GM20431 (cell line): Measurements from ENCODE around the gene TNFSF4.

Source experiments
- in situ Hi-C: fragments of 300-500 bp; cut with MseI, MboI; formaldehyde crosslinking; loops from one replicate; pipeline ENCODE4 v1.15.0; 2020; ENCODE audit warnings: low sequenced_read_pairs; ENCODE audit not compliant: unreplicated experiment

TNFSF4 gene

GRCh38 chr1:173212952-173213491, 5.9 kb upstream of the TNFSF4 start:
- in situ Hi-C loops, result no loop called here

GRCh38 chr1:173210716-173211231, 3.6 kb upstream of the TNFSF4 start:
- in situ Hi-C loops, result no loop called here

GRCh38 chr1:173210283-173210682, 3.2 kb upstream of the TNFSF4 start:
- in situ Hi-C loops, result no loop called here

GRCh38 chr1:173208868-173209267, 1.7 kb upstream of the TNFSF4 start:
- in situ Hi-C loops, result no loop called here

GRCh38 chr1:173208146-173208545, 1.0 kb upstream of the TNFSF4 start:
- in situ Hi-C loops, result no loop called here

- in situ Hi-C loops, result no loop called here
Measured at GRCh38 chr1:173205146-173206051, 1.7 kb downstream of the TNFSF4 start.

- in situ Hi-C loops, result no loop called here
Measured at GRCh38 chr1:173204693-173205092, 2.4 kb downstream of the TNFSF4 start.

- in situ Hi-C loops, result no loop called here
Measured at GRCh38 chr1:173202424-173203145, 4.5 kb downstream of the TNFSF4 start.

- in situ Hi-C loops, result no loop called here
Measured at GRCh38 chr1:173201969-173202368, 5.2 kb downstream of the TNFSF4 start.

- in situ Hi-C loops, result loop anchor here (10.0 kb wide), 1 partner anchor 451 kb away; no protein-coding TSS in a partner anchor
Measured at GRCh38 chr1:173195596-173196088, 11.5 kb downstream of the TNFSF4 start.

- in situ Hi-C loops, result loop anchor here (10.0 kb wide), 1 partner anchor 449 kb away; no protein-coding TSS in a partner anchor
Measured at GRCh38 chr1:173193639-173194038, 13.5 kb downstream of the TNFSF4 start.

- in situ Hi-C loops, result loop anchor here (10.0 kb wide), 1 partner anchor 446 kb away; no protein-coding TSS in a partner anchor
Measured at GRCh38 chr1:173191011-173191705, 16.0 kb downstream of the TNFSF4 start.

GRCh38 chr1:173190101-173190936, 16.8 kb downstream of the TNFSF4 start:
- in situ Hi-C loops, result loop anchor here (10.0 kb wide), 1 partner anchor 446 kb away; no protein-coding TSS in a partner anchor

GRCh38 chr1:173187671-173188237, 19.4 kb downstream of the TNFSF4 start:
- in situ Hi-C loops, result no loop called here

GRCh38 chr1:173181791-173182190, 25.3 kb downstream of the TNFSF4 start:
- in situ Hi-C loops, result no loop called here

GRCh38 chr1:173176246-173176645, 30.9 kb downstream of the TNFSF4 start:
- in situ Hi-C loops, result no loop called here

GRCh38 chr1:173175514-173176145, 31.5 kb downstream of the TNFSF4 start:
- in situ Hi-C loops, result no loop called here

GRCh38 chr1:173173388-173173787, 33.7 kb downstream of the TNFSF4 start:
- in situ Hi-C loops, result no loop called here
